AG09309 (cell line): ENCODE data around the gene DNAJC22.

Experiments
- DNase-seq: peaks from one replicate; pipeline ENCODE4 v3.0.0-alpha.2; 2010; ENCODE audit warnings: low read depth
- H3K4me3 ChIP-seq: 2 replicates; pipeline ENCODE4 v1.5.1; 2011; ENCODE audit warnings: mild to moderate bottlenecking, low read depth, low read length, moderate library complexity; ENCODE audit not compliant: control insufficient read depth
- CTCF ChIP-seq: IDR thresholded peaks from 2 replicates; pipeline ENCODE4 v1.5.1; 2011; ENCODE audit warnings: mild to moderate bottlenecking, low read depth, low read length, inconsistent platforms; ENCODE audit not compliant: insufficient read depth, control insufficient read depth; ENCODE audit errors: missing control alignments

The DNAJC22 gene

GRCh38 chr12:49344486-49345050 lies 2.1 kb upstream of the DNAJC22 start:
- H3K4me3 ChIP-seq: no peak overlapping the region
- no peak for TF ChIP-seq CTCF
- no peak for DNase-seq

GRCh38 chr12:49345051-49345824 lies 1.4 kb upstream of the DNAJC22 start:
- no peak for DNase-seq
- H3K4me3 ChIP-seq: peak overlapping the region; percentile 43
- TF ChIP-seq CTCF: no peak

- no peak for DNase-seq
- TF ChIP-seq CTCF: no peak
- H3K4me3 ChIP-seq: peak overlapping the region; percentile 43
Measured at GRCh38 chr12:49345825-49346658, 646 bp upstream of the DNAJC22 start.

- DNase-seq: no peak
- H3K4me3 ChIP-seq: peak overlapping the region; percentile 41
- TF ChIP-seq CTCF: peak; percentile 90
Measured at GRCh38 chr12:49347311-49348193, 864 bp downstream of the DNAJC22 start.

- H3K4me3 ChIP-seq: no peak overlapping the region
- TF ChIP-seq CTCF: no peak
- DNase-seq: no peak
Measured at GRCh38 chr12:49348781-49349180, 2.1 kb downstream of the DNAJC22 start.

GRCh38 chr12:49349266-49349665 lies 2.6 kb downstream of the DNAJC22 start:
- H3K4me3 ChIP-seq: no peak overlapping the region
- DNase-seq: no peak
- no peak for TF ChIP-seq CTCF
